Measurements from ENCODE around the gene LIMK2.

LIMK2 gene

GRCh38 chr22:31250740-31251600 is 38.9 kb downstream of the LIMK2 start:
- TF ChIP-seq CTBP1 (IDR thresholded peaks at IDR 0.05; ENCODE audit: borderline replicate concordance) (no peak), FOXK2 (IDR thresholded peaks at IDR 0.05) (no peak), PKNOX1 (IDR thresholded peaks at IDR 0.05) (no peak), ELF4 (IDR thresholded peaks at IDR 0.05) (no peak), FOXM1 (IDR thresholded peaks at IDR 0.05; ENCODE audit: borderline replicate concordance) (no peak), BHLHE40 (IDR thresholded peaks at IDR 0.05; ENCODE audit: borderline replicate concordance) (no peak), FOXA1 (IDR thresholded peaks at IDR 0.05) (no peak), TARDBP (IDR thresholded peaks at IDR 0.05) (no peak), ARNT (IDR thresholded peaks at IDR 0.05) (no peak)
- ChIA-PET CTCF (interaction anchor here (0.6 to 1.4 kb wide), 2 partner anchors 22 to 89 kb away, joined by 4 read pairs; no protein-coding TSS in a partner anchor), POLR2A (interaction anchor here (1.2 to 1.5 kb wide), 2 partner anchors 9 to 41 kb away, joined by 3 read pairs; no protein-coding TSS in a partner anchor)

GRCh38 chr22:31253949-31254348 is 41.9 kb downstream of the LIMK2 start:
- DNase-seq (ENCODE audit: extremely low spot score): no peak
- TF ChIP-seq BHLHE40 (IDR thresholded peaks at IDR 0.05; ENCODE audit: borderline replicate concordance) (no peak), NFRKB (IDR thresholded peaks at IDR 0.05) (no peak), CTBP1 (IDR thresholded peaks at IDR 0.05; ENCODE audit: borderline replicate concordance) (no peak), ZNF384 (IDR thresholded peaks at IDR 0.05) (no peak), FOXM1 (IDR thresholded peaks at IDR 0.05; ENCODE audit: borderline replicate concordance) (no peak), LEF1 (IDR thresholded peaks at IDR 0.05; ENCODE audit: borderline replicate concordance) (no peak), ELF4 (IDR thresholded peaks at IDR 0.05) (no peak), FOXA1 (IDR thresholded peaks at IDR 0.05) (no peak), SUZ12 (IDR thresholded peaks at IDR 0.05) (no peak), PKNOX1 (IDR thresholded peaks at IDR 0.05) (no peak), L3MBTL2 (conservative IDR thresholded peaks at IDR 0.05) (no peak), FOXK2 (IDR thresholded peaks at IDR 0.05) (no peak), SP1 (IDR thresholded peaks at IDR 0.05) (no peak)
- ChIA-PET CTCF (interaction anchor here (1.4 kb wide), 1 partner anchor 19 kb away, joined by 8 read pairs; no protein-coding TSS in a partner anchor), POLR2A (no interaction called here)

More at GRCh38 chr22:31250740-31251600, 38.9 kb downstream of the LIMK2 start:
- DNase-seq (ENCODE audit: extremely low spot score): no peak

GRCh38 chr22:31259798-31260473 is 47.8 kb downstream of the LIMK2 start:
- TF ChIP-seq ARNT (IDR thresholded peaks at IDR 0.05) (no peak), CTBP1 (IDR thresholded peaks at IDR 0.05; ENCODE audit: borderline replicate concordance) (no peak), PKNOX1 (IDR thresholded peaks at IDR 0.05) (no peak)
- POLR2A ChIA-PET: no interaction called here

GRCh38 chr22:31260474-31260856 is 48.4 kb downstream of the LIMK2 start:
- ChIA-PET CTCF (no interaction called here), POLR2A (no interaction called here)
- no peak for DNase-seq (ENCODE audit: extremely low spot score)
- TF ChIP-seq ZNF384 (IDR thresholded peaks at IDR 0.05): no peak
- no peak for TF ChIP-seq FOXM1 (IDR thresholded peaks at IDR 0.05; ENCODE audit: borderline replicate concordance)
- no peak for TF ChIP-seq SUZ12 (IDR thresholded peaks at IDR 0.05)
- TF ChIP-seq BHLHE40 (IDR thresholded peaks at IDR 0.05; ENCODE audit: borderline replicate concordance): no peak

More at GRCh38 chr22:31259798-31260473, 47.8 kb downstream of the LIMK2 start:
- CTCF ChIA-PET: no interaction called here
- no peak for DNase-seq (ENCODE audit: extremely low spot score)

GRCh38 chr22:31262312-31263133 is 50.4 kb downstream of the LIMK2 start:
- CTCF ChIA-PET: interaction anchor here (1.4 kb wide), 1 partner anchor 10 kb away, joined by 7 read pairs; no protein-coding TSS in a partner anchor
- TF ChIP-seq FOXA1 (IDR thresholded peaks at IDR 0.05) (no peak), LEF1 (IDR thresholded peaks at IDR 0.05; ENCODE audit: borderline replicate concordance) (no peak), FOXK2 (IDR thresholded peaks at IDR 0.05) (no peak), SP1 (IDR thresholded peaks at IDR 0.05) (no peak), NFRKB (IDR thresholded peaks at IDR 0.05) (no peak), BHLHE40 (IDR thresholded peaks at IDR 0.05; ENCODE audit: borderline replicate concordance) (no peak), FOXM1 (IDR thresholded peaks at IDR 0.05; ENCODE audit: borderline replicate concordance) (no peak), ZNF384 (IDR thresholded peaks at IDR 0.05) (no peak), PKNOX1 (IDR thresholded peaks at IDR 0.05) (no peak), CTBP1 (IDR thresholded peaks at IDR 0.05; ENCODE audit: borderline replicate concordance) (no peak), ARNT (IDR thresholded peaks at IDR 0.05) (no peak), HDGF (IDR thresholded peaks at IDR 0.05; ENCODE audit: borderline replicate concordance) (no peak), TARDBP (IDR thresholded peaks at IDR 0.05) (no peak), L3MBTL2 (conservative IDR thresholded peaks at IDR 0.05) (no peak), ELF4 (IDR thresholded peaks at IDR 0.05) (no peak), SUZ12 (IDR thresholded peaks at IDR 0.05) (no peak)
- no peak for DNase-seq (ENCODE audit: extremely low spot score)
- POLR2A ChIA-PET: interaction anchor here (1.1 kb wide), 1 partner anchor 30 kb away, joined by 3 read pairs; the partner anchor contains the start of gene PIK3IP1
